Mucosa of descending colon (tissue), 3 donors: ENCODE results near the gene DYNLT4. TPM values are rescaled to one million over a fixed set of nuclear protein-coding genes. Genes with fewer than 3 reads are reported as not detected.

Experiments used
- ATAC-seq: fragments of 200-7000 bp; cut with Tn5 transposase; one replicate; pipeline ENCODE4 v1.9.1; 2020; ENCODE audit warnings: mild to moderate bottlenecking, moderate library complexity
- DNase-seq, 3 donors: peaks; one replicate each; pipeline ENCODE4 v3.0.0-alpha.2; 2020
- H3K36me3 ChIP-seq: fragments of 200-600 bp; one replicate; pipeline ENCODE4 v1.8.0; 2021; ENCODE audit warnings: low read depth, mild to moderate bottlenecking
- H3K4me1 ChIP-seq: fragments of 200-600 bp; one replicate; pipeline ENCODE4 v1.8.0; 2021; ENCODE audit warnings: low read depth, mild to moderate bottlenecking
- H3K4me3 ChIP-seq: fragments of 200-600 bp; one replicate; pipeline ENCODE4 v1.8.0; 2021; ENCODE audit warnings: mild to moderate bottlenecking
- H3K9me3 ChIP-seq: fragments of 200-600 bp; one replicate; pipeline ENCODE4 v1.8.0; 2021; ENCODE audit warnings: mild to moderate bottlenecking
- CTCF ChIP-seq: fragments of 200-600 bp; IDR thresholded peaks from one replicate; pipeline ENCODE4 v1.8.0; 2022; ENCODE audit warnings: antibody characterized with exemption, mild to moderate bottlenecking
- intact Hi-C, 2 donors: fragments of 100-400 bp; cut with DNase I in 1 of 2; cut with micrococcal nuclease in 1 of 2; formaldehyde crosslinking; loops; one replicate each; pipeline versions ENCODE4 v1.11.0 to v1.11.1; 2022; cut with DNase I, micrococcal nuclease
- total RNA-seq, 3 donors: library from RNA; stranded (reverse); fragmentation: NEBNext Ultra II Directional in 2 of 3; extraction: Animal tissue kit (Norgen Biotek cat#: 25700) in 2 of 3; gene quantifications; one replicate each; pipeline versions ENCODE4 v1.2.1 to v1.2.4, GENCODE V29; 2021 to 2023
- donor health status: DM: no; HTN: no; CAD: no; lungs with moderate emphysema.
- donor health status: DM: no; HTN: no; CAD: no.
- donor health status: DM: no; HTN: yes; CAD: no.

DYNLT4 gene
- total RNA-seq, 3 donors from 2014 or later = 0.67 to 1.6 TPM; not detected in 1

GRCh38 chr1:44790968-44791801 is 16.0 kb downstream of the DYNLT4 start:
- TF ChIP-seq CTCF = no peak
- no peak overlapping the region for H3K4me3 ChIP-seq
- peaks cover 4% of the 10 kb centered on the region for H3K4me1 ChIP-seq
- intact Hi-C loops = loop anchor here in 1 of 2 donors (5.0 to 10.0 kb wide), 2 partner anchors 46 to 224 kb away; partner anchors contain the start of genes HECTD3 and UROD
- H3K36me3 ChIP-seq = no peaks in the 10 kb centered on the region
- DNase-seq = peak in 2 of 3 donors; percentile 45 to 52
- ATAC-seq = peak; percentile 81
- H3K9me3 ChIP-seq = no peaks in the 10 kb centered on the region

GRCh38 chr1:44788120-44788860 is 18.9 kb downstream of the DYNLT4 start, which contains the start of gene BEST4:
Gene BEST4 (minus strand): TSS chr1:44788170. CDS start chr1:44787705, 465 bp downstream.
- TF ChIP-seq CTCF = no peak
- intact Hi-C loops = loop anchor here in 1 of 2 donors (10.0 kb wide), 1 partner anchor 47 kb away; no protein-coding TSS in a partner anchor
- H3K36me3 ChIP-seq = no peaks in the 10 kb centered on the region
- DNase-seq = no peak
- peaks cover 16% of the 10 kb centered on the region for H3K4me1 ChIP-seq
- no peak within 1 kb of the TSS for H3K4me3 ChIP-seq
- H3K9me3 ChIP-seq = no peaks in the 10 kb centered on the region
- ATAC-seq = no peak

GRCh38 chr1:44787506-44787905 is 19.6 kb downstream of the DYNLT4 start:
- Histone ChIP-seq H3K36me3 (no peaks in the 10 kb centered on the region), H3K4me1 (peaks cover 16% of the 10 kb centered on the region), H3K4me3 (no peak overlapping the region), H3K9me3 (no peaks in the 10 kb centered on the region)
- no peak for TF ChIP-seq CTCF
- ATAC-seq (no peak), DNase-seq (no peak)
- intact Hi-C loops = loop anchor here in 1 of 2 donors (10.0 kb wide), 1 partner anchor 47 kb away; no protein-coding TSS in a partner anchor

- DNase-seq (no peak), ATAC-seq (no peak)
- intact Hi-C loops = loop anchor here in 1 of 2 donors (10.0 kb wide), 1 partner anchor 48 kb away; no protein-coding TSS in a partner anchor
- Histone ChIP-seq H3K4me3 (no peak overlapping the region), H3K36me3 (no peaks in the 10 kb centered on the region), H3K4me1 (peaks cover 16% of the 10 kb centered on the region), H3K9me3 (no peaks in the 10 kb centered on the region)
- TF ChIP-seq CTCF = no peak
Observed at GRCh38 chr1:44786841-44787426, 20.2 kb downstream of the DYNLT4 start.

GRCh38 chr1:44786138-44786840 is 20.9 kb downstream of the DYNLT4 start:
- ATAC-seq = peak; percentile 88
- DNase-seq = peak; percentile 81 to 88 (median 83)
- no peaks in the 10 kb centered on the region for H3K9me3 ChIP-seq
- peak; percentile 99 for TF ChIP-seq CTCF
- H3K4me3 ChIP-seq = no peak overlapping the region
- H3K36me3 ChIP-seq = no peaks in the 10 kb centered on the region
- intact Hi-C loops = loop anchor here in 1 of 2 donors (10.0 kb wide), 1 partner anchor 49 kb away; no protein-coding TSS in a partner anchor
- H3K4me1 ChIP-seq = peaks cover 16% of the 10 kb centered on the region
